GM23338 (cell line): ENCODE measurements around the gene HRH3. TPM values are rescaled to one million over a fixed set of nuclear protein-coding genes. Genes with fewer than 3 reads are reported as not detected.

Experiments used
- ATAC-seq: fragments of 200-7000 bp; cut with Tn5 transposase; 3 replicates; pipeline ENCODE4 v1.9.1; 2020
- DNase-seq: peaks from one replicate; pipeline ENCODE4 v3.0.0-alpha.2; 2015; ENCODE audit warnings: low spot score
- H2AFZ ChIP-seq: fragments of 200-600 bp; sonication (generic); 2 replicates; pipeline ENCODE4 v1.8.0; 2016; ENCODE audit warnings: antibody characterized with exemption, mild to moderate bottlenecking, moderate library complexity
- H3F3A ChIP-seq: fragments of 200-600 bp; sonication (generic); replicated peaks from 2 replicates; pipeline ENCODE4 v1.8.0; 2017; ENCODE audit warnings: antibody characterized with exemption, mixed run types, low read depth
- H3K27ac ChIP-seq: fragments of 200-600 bp; sonication (generic); 2 replicates; pipeline ENCODE4 v1.6.1; 2016; ENCODE audit warnings: low read depth
- H3K27me3 ChIP-seq: fragments of 200-600 bp; sonication (generic); 2 replicates; pipeline ENCODE4 v1.8.0; 2016; ENCODE audit warnings: mild to moderate bottlenecking, mixed run types, moderate library complexity; ENCODE audit not compliant: insufficient read depth
- H3K36me3 ChIP-seq: fragments of 200-600 bp; sonication (generic); 2 replicates; pipeline ENCODE4 v1.8.0; 2016; ENCODE audit warnings: mild to moderate bottlenecking; ENCODE audit not compliant: insufficient read depth
- H3K4me1 ChIP-seq: fragments of 200-600 bp; sonication (generic); 2 replicates; pipeline ENCODE4 v1.8.0; 2016; ENCODE audit warnings: mild to moderate bottlenecking, moderate library complexity; ENCODE audit not compliant: insufficient read depth
- H3K4me2 ChIP-seq: fragments of 200-600 bp; sonication (generic); 2 replicates; pipeline ENCODE4 v1.7.1; 2017; ENCODE audit warnings: mixed run types
- H3K4me3 ChIP-seq: fragments of 200-600 bp; sonication (generic); 2 replicates; pipeline ENCODE4 v1.6.1; 2016; ENCODE audit warnings: mixed run types
- H3K79me2 ChIP-seq: fragments of 200-600 bp; sonication (generic); replicated peaks from 2 replicates; pipeline ENCODE4 v1.8.0; 2017; ENCODE audit warnings: mild to moderate bottlenecking; ENCODE audit not compliant: insufficient read depth
- H3K9me2 ChIP-seq: fragments of 200-600 bp; sonication (generic); 2 replicates; pipeline ENCODE4 v1.8.0; 2017; ENCODE audit not compliant: insufficient read depth
- H4K20me1 ChIP-seq: fragments of 200-600 bp; sonication (generic); replicated peaks from 2 replicates; pipeline ENCODE4 v1.8.0; 2017; ENCODE audit warnings: mild to moderate bottlenecking; ENCODE audit not compliant: insufficient read depth
- H3K27ac Mint-ChIP-seq: 2 replicates; pipeline ENCODE4 v1.8.0; 2020; ENCODE audit warnings: inconsistent platforms, mild to moderate bottlenecking, moderate library complexity, mixed read lengths
- H3K27me3 Mint-ChIP-seq: 3 replicates; pipeline ENCODE4 v1.8.0; 2022; ENCODE audit warnings: low read depth, mild to moderate bottlenecking, moderate library complexity, mixed read lengths, inconsistent platforms; ENCODE audit not compliant: insufficient read depth, poor library complexity
- H3K36me3 Mint-ChIP-seq: 3 replicates; pipeline ENCODE4 v1.8.0; 2021; ENCODE audit warnings: low read depth, mild to moderate bottlenecking, inconsistent platforms, moderate library complexity, mixed read lengths
- H3K4me1 Mint-ChIP-seq: 3 replicates; pipeline ENCODE4 v1.8.0; 2020; ENCODE audit warnings: mild to moderate bottlenecking, inconsistent platforms, mixed read lengths
- H3K4me3 Mint-ChIP-seq: 3 replicates; pipeline ENCODE4 v1.8.0; 2021; ENCODE audit warnings: moderate library complexity, mild to moderate bottlenecking, inconsistent platforms, mixed read lengths
- H3K9me3 Mint-ChIP-seq: 3 replicates; pipeline ENCODE4 v1.8.0; 2020; ENCODE audit warnings: moderate library complexity, mild to moderate bottlenecking, inconsistent platforms, mixed read lengths
- CREB1 ChIP-seq: fragments of 250-450 bp; sonication (Bioruptor Pico); IDR thresholded peaks from 2 replicates; pipeline ENCODE4 v1.5.0; 2020; ENCODE audit warnings: low read depth, mild to moderate bottlenecking, moderate library complexity
- CTCF ChIP-seq, 2 experiments: fragments of 200-600 bp in 1 of 2; sonication (generic) in 1 of 2; conservative IDR thresholded peaks; 2 replicates each; pipeline versions ENCODE4 v1.5.1 to v1.6.1; 2016 to 2017; ENCODE audit warnings: antibody characterized with exemption in 2 of 2, low read depth in 2 of 2, mild to moderate bottlenecking in 2 of 2, moderate library complexity in 1 of 2
- ETS1 ChIP-seq: IDR thresholded peaks from 2 replicates; pipeline ENCODE4 v1.6.1; 2016; ENCODE audit warnings: antibody characterized with exemption
- EZH2 ChIP-seq: fragments of 200-600 bp; sonication (generic); IDR thresholded peaks from one replicate; pipeline ENCODE4 v1.8.0; 2017; ENCODE audit warnings: antibody characterized with exemption, mild to moderate bottlenecking, low read depth; ENCODE audit not compliant: unreplicated experiment
- EZH2phosphoT487 ChIP-seq: fragments of 200-600 bp; sonication (generic); IDR thresholded peaks from one replicate; pipeline ENCODE4 v1.8.1; 2018; ENCODE audit warnings: antibody characterized with exemption; ENCODE audit not compliant: unreplicated experiment
- JUNB ChIP-seq: IDR thresholded peaks from one replicate; pipeline ENCODE4 v1.6.1; 2016; ENCODE audit warnings: antibody characterized with exemption; ENCODE audit not compliant: unreplicated experiment
- NANOG ChIP-seq: IDR thresholded peaks from 2 replicates; pipeline ENCODE4 v1.6.1; 2016; ENCODE audit warnings: antibody characterized with exemption, borderline replicate concordance
- POLR2AphosphoS5 ChIP-seq: IDR thresholded peaks from 2 replicates; pipeline ENCODE4 v1.6.1; 2016; ENCODE audit warnings: antibody characterized with exemption, low read depth
- REST ChIP-seq: IDR thresholded peaks from one replicate; pipeline ENCODE4 v1.6.1; 2018; ENCODE audit warnings: antibody characterized with exemption; ENCODE audit not compliant: unreplicated experiment
- STAT1 ChIP-seq: IDR thresholded peaks from one replicate; pipeline ENCODE4 v1.6.1; 2016; ENCODE audit warnings: antibody characterized with exemption; ENCODE audit not compliant: unreplicated experiment
- ZNF114 ChIP-seq: fragments of 250-450 bp; sonication (Bioruptor Pico); IDR thresholded peaks from 2 replicates; pipeline ENCODE4 v1.5.0; 2020; ENCODE audit warnings: mild to moderate bottlenecking, moderate library complexity
- ZNF331 ChIP-seq: fragments of 250-450 bp; sonication (Bioruptor Pico); IDR thresholded peaks from 2 replicates; pipeline ENCODE4 v1.5.0; 2020; ENCODE audit warnings: low read depth, mild to moderate bottlenecking, moderate library complexity
- ZNF462 ChIP-seq: fragments of 250-450 bp; sonication (Bioruptor Pico); IDR thresholded peaks from 2 replicates; pipeline ENCODE4 v1.5.0; 2020; ENCODE audit warnings: mild to moderate bottlenecking, moderate library complexity
- polyA plus RNA-seq: library from polyadenylated mRNA; unstranded; fragments of >200 nt; fragmentation: Nextera tagmentation; extraction: Ambion mirVana; gene quantifications from 2 replicates; pipeline ENCODE4 v1.2.1, GENCODE V29; 2016
- total RNA-seq: library from RNA; depleted of rRNA; stranded (reverse); fragments of >200 nt; shearing (Covaris generic); gene quantifications from 2 replicates; pipeline ENCODE4 v1.2.3, GENCODE V29; 2014

Gene HRH3
- total and polyA plus RNA-seq, 2 experiments from 2014 or later, result 1.5 to 5.2 TPM

- Histone ChIP-seq H3K4me2 (no peak overlapping the region), H3K27me3 (no peaks in the 10 kb centered on the region), H2AFZ (no peak overlapping the region), H3K36me3 (no peaks in the 10 kb centered on the region), H4K20me1 (no peaks in the 10 kb centered on the region), H3K4me1 (peaks cover under 1% of the 10 kb centered on the region; the same call in 1 of the 2 replicates), H3K27ac (no peak overlapping the region), H3K79me2 (peaks cover 5% of the 10 kb centered on the region), H3F3A (peaks cover 7% of the 10 kb centered on the region), H3K9me2 (no peaks in the 10 kb centered on the region), H3K4me3 (no peak overlapping the region)
- TF ChIP-seq ZNF114 (CRISPR knock-in tag), result no peak
- no peak for TF ChIP-seq POLR2AphosphoS5
- TF ChIP-seq CTCF (conservative IDR thresholded peaks at IDR 0.05; ENCODE audit: low read depth in 2 of 2), result no peak
- TF ChIP-seq CREB1 (CRISPR knock-in tag), result no peak
- TF ChIP-seq REST, result no peak
- TF ChIP-seq ZNF462, result no peak
- TF ChIP-seq STAT1, result no peak
- no peak for TF ChIP-seq EZH2
- TF ChIP-seq JUNB, result no peak
- TF ChIP-seq NANOG, result no peak
- no peak for TF ChIP-seq ETS1
- no peak for TF ChIP-seq EZH2phosphoT487
- no peak for TF ChIP-seq ZNF331 (CRISPR knock-in tag)
- Mint-ChIP-seq H3K36me3 (peaks cover 26% of the 10 kb centered on the region), H3K4me3 (no peak overlapping the region), H3K27ac (no peak overlapping the region), H3K9me3 (no peaks in the 10 kb centered on the region; the same call in 2 of the 3 replicates), H3K4me1 (peaks cover 10% of the 10 kb centered on the region), H3K27me3 (peaks cover 11% of the 10 kb centered on the region)
- DNase-seq, result no peak
- ATAC-seq, result no peak
These were observed 41.5 kb downstream of the HRH3 start for GRCh38 chr20:62178316-62179161.
